Aorta (tissue), 5 donors: ENCODE data around the gene COL4A5. TPM values are rescaled to one million over a fixed set of nuclear protein-coding genes. Genes with fewer than 3 reads are reported as not detected.

Experiments used
- ATAC-seq: fragments of 200-7000 bp; cut with Tn5 transposase; one replicate; pipeline ENCODE4 v1.9.1; 2022; ENCODE audit warnings: moderate library complexity; ENCODE audit not compliant: low FRiP score
- DNase-seq, 2 donors: peaks; one replicate each; pipeline ENCODE4 v3.0.0-alpha.2; 2020
- H3K27ac ChIP-seq, 2 donors: one replicate each; pipeline ENCODE4 v1.5.1; 2013; ENCODE audit warnings: low read length in 2 of 2, mild to moderate bottlenecking in 2 of 2, moderate library complexity in 2 of 2, control low read depth in 1 of 2, inconsistent platforms in 1 of 2, low read depth in 1 of 2
- H3K27me3 ChIP-seq, 2 donors: one replicate each; pipeline ENCODE4 v1.6.1; 2013; ENCODE audit warnings: control low read depth in 1 of 2, low read length in 1 of 2, mild to moderate bottlenecking in 1 of 2, moderate library complexity in 1 of 2; ENCODE audit not compliant: insufficient read depth in 2 of 2, control insufficient read depth in 1 of 2
- H3K36me3 ChIP-seq, 2 donors: one replicate each; pipeline ENCODE4 v1.6.1; 2013; ENCODE audit warnings: control low read depth in 1 of 2, low read length in 1 of 2, mild to moderate bottlenecking in 1 of 2; ENCODE audit not compliant: insufficient read depth in 2 of 2, control insufficient read depth in 1 of 2
- H3K4me1 ChIP-seq, 2 donors: one replicate each; pipeline ENCODE4 v1.6.1; 2013; ENCODE audit warnings: low read length in 2 of 2, control low read depth in 1 of 2, mild to moderate bottlenecking in 1 of 2, moderate library complexity in 1 of 2; ENCODE audit not compliant: insufficient read depth in 2 of 2, control insufficient read depth in 1 of 2
- H3K4me3 ChIP-seq, 2 donors: one replicate each; pipeline ENCODE4 v1.5.1; 2013; ENCODE audit warnings: low read length in 2 of 2, control low read depth in 1 of 2, mild to moderate bottlenecking in 1 of 2
- H3K9me3 ChIP-seq: one replicate; pipeline ENCODE4 v1.6.1; 2013; ENCODE audit warnings: mild to moderate bottlenecking, low read length; ENCODE audit not compliant: control insufficient read depth
- WGBS, 2 donors: extraction: QIAGEN DNeasy Blood & Tissue Kit; methylation state at CpG; one replicate each; pipeline ENCODE4 v1.1.7; 2013; 5-methylcytosine and 5-hydroxymethylcytosine counted together
- intact Hi-C, 2 donors: fragments of 100-400 bp; cut with DNase I; formaldehyde crosslinking; loops; one replicate each; pipeline versions ENCODE4 v1.14.2 to v1.15.0; 2022
- polyA plus RNA-seq, 2 donors: library from polyadenylated mRNA; stranded (reverse); fragments of 200-250 nt; gene quantifications; one replicate each; pipeline ENCODE4 v1.2.3, GENCODE V29; 2013
- total RNA-seq, 2 donors: library from RNA; stranded (reverse); fragmentation: NEBNext Ultra II Directional; extraction: Animal tissue kit (Norgen Biotek cat#: 25700); gene quantifications; one replicate each; pipeline ENCODE4 v1.2.1, GENCODE V29; 2021
- donor health status: healthy with polysubstance abuse.
- donor health status: Bipolar disorder and iron deficiency.
- donor health status: DM: no; HTN: no; CAD: no.
- donor health status: DM: no; HTN: no; CAD: no.
- donor health status: DM: yes; HTN: yes; CAD: no.

Gene COL4A5
- total and polyA plus RNA-seq, 4 donors: 13.8 to 48.0 (median 37.2) TPM

GRCh38 chrX:108415891-108416290 lies 23.7 kb upstream of the COL4A5 start:
- Histone ChIP-seq H3K4me1 (no peaks in the 10 kb centered on the region), H3K9me3 (no peaks in the 10 kb centered on the region), H3K27me3 (no peaks in the 10 kb centered on the region), H3K27ac (no peak overlapping the region), H3K4me3 (no peak overlapping the region), H3K36me3 (no peaks in the 10 kb centered on the region)
- intact Hi-C loops: no loop called here
- ATAC-seq (no peak), DNase-seq (no peak)
- 25 to 31% methylated on average over 2 of the region's 2 CpGs for WGBS, 2 donors

DNA sequence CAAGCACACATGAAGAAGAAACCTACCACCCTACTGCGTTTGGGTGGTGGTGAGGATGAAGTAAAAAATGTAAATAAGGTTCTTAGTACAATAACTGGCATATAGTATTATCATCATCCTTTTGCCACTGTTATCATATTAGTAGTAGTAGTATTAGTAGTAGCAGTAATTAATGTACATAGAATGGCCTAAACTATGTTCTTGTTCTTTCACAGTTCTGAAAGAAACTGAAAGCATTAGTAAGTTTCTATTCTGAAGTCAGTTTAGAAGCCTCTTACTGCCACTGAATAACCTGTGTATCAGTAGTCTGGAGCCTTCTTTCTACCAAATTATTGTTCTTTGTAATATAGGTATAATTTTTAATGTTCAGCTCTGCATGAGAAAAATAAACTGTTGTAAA lies 22.4 kb upstream of the COL4A5 start:
- no peaks in the 10 kb centered on the region for H3K4me1 ChIP-seq
- no peaks in the 10 kb centered on the region for H3K36me3 ChIP-seq
- H3K9me3 ChIP-seq: no peaks in the 10 kb centered on the region
- no peak overlapping the region for H3K4me3 ChIP-seq
- H3K27ac ChIP-seq: no peak overlapping the region
- no peaks in the 10 kb centered on the region for H3K27me3 ChIP-seq
- no peak for DNase-seq
- ATAC-seq: no peak
- WGBS, 2 donors: 33 to 78% methylated on average over 1 of the region's 1 CpG
- intact Hi-C loops: no loop called here

- 53 to 97% methylated on average over 1 of the region's 1 CpG for WGBS, 2 donors
- no peak overlapping the region for H3K27ac ChIP-seq
- no peaks in the 10 kb centered on the region for H3K9me3 ChIP-seq
- H3K4me3 ChIP-seq: no peak overlapping the region
- ATAC-seq: no peak
- intact Hi-C loops: no loop called here
- DNase-seq: no peak
- H3K4me1 ChIP-seq: no peaks in the 10 kb centered on the region
- no peaks in the 10 kb centered on the region for H3K36me3 ChIP-seq
- H3K27me3 ChIP-seq: no peaks in the 10 kb centered on the region
Measured at GRCh38 chrX:108419401-108419800, 20.2 kb upstream of the COL4A5 start.

- no peak overlapping the region for H3K4me3 ChIP-seq
- no peaks in the 10 kb centered on the region for H3K36me3 ChIP-seq
- no peak for DNase-seq
- H3K27ac ChIP-seq: no peak overlapping the region
- H3K27me3 ChIP-seq: no peaks in the 10 kb centered on the region
- no peaks in the 10 kb centered on the region for H3K9me3 ChIP-seq
- intact Hi-C loops: no loop called here
- WGBS, 2 donors: 75 to 98% methylated on average over 1 of the region's 1 CpG
- ATAC-seq: no peak
- H3K4me1 ChIP-seq: no peaks in the 10 kb centered on the region
Measured at GRCh38 chrX:108420481-108420880, 19.2 kb upstream of the COL4A5 start.

- intact Hi-C loops: no loop called here
- DNase-seq (no peak), ATAC-seq (no peak)
- Histone ChIP-seq H3K4me3 (no peak overlapping the region), H3K36me3 (no peaks in the 10 kb centered on the region), H3K4me1 (no peaks in the 10 kb centered on the region), H3K27ac (no peak overlapping the region), H3K27me3 (no peaks in the 10 kb centered on the region), H3K9me3 (no peaks in the 10 kb centered on the region)
- WGBS, 2 donors: 38 to 79% methylated on average over 1 of the region's 1 CpG
Measured at GRCh38 chrX:108426262-108426661, 13.4 kb upstream of the COL4A5 start.

GRCh38 chrX:108435261-108435660 lies 4.4 kb upstream of the COL4A5 start:
- WGBS, 2 donors: 69 to 88% methylated on average over 5 of the region's 5 CpGs
- ATAC-seq (no peak), DNase-seq (no peak)
- H3K27me3 ChIP-seq: no peaks in the 10 kb centered on the region
- H3K9me3 ChIP-seq: no peaks in the 10 kb centered on the region
- no peak overlapping the region for H3K27ac ChIP-seq
- no peaks in the 10 kb centered on the region for H3K4me1 ChIP-seq
- intact Hi-C loops: no loop called here
- no peaks in the 10 kb centered on the region for H3K36me3 ChIP-seq
- no peak overlapping the region for H3K4me3 ChIP-seq

GRCh38 chrX:108437349-108438109 lies 2.1 kb upstream of the COL4A5 start:
- H3K9me3 ChIP-seq: no peaks in the 10 kb centered on the region
- 6 to 18% methylated on average over 20 of the region's 20 CpGs for WGBS, 2 donors
- DNase-seq (no peak), ATAC-seq (no peak)
- no peaks in the 10 kb centered on the region for H3K27me3 ChIP-seq
- no peaks in the 10 kb centered on the region for H3K36me3 ChIP-seq
- peak overlapping the region in 1 of 2 donors; percentile 5 for H3K4me3 ChIP-seq
- intact Hi-C loops: no loop called here
- H3K27ac ChIP-seq: no peak overlapping the region
- no peaks in the 10 kb centered on the region for H3K4me1 ChIP-seq

GRCh38 chrX:108438110-108438623 lies 1.5 kb upstream of the COL4A5 start, which contains the start of gene COL4A6:
TSS of gene COL4A6 (minus strand) at chrX:108438422. CDS start at chrX:108438196, 226 bp downstream.
- no peaks in the 10 kb centered on the region for H3K27me3 ChIP-seq
- DNase-seq: peak in 1 of 2 donors; percentile 40
- 4 to 18% methylated on average over 16 of the region's 16 CpGs for WGBS, 2 donors
- H3K27ac ChIP-seq: no peak within 1 kb of the TSS
- intact Hi-C loops: no loop called here
- peak; percentile 49 for ATAC-seq
- no peaks in the 10 kb centered on the region for H3K4me1 ChIP-seq
- no peaks in the 10 kb centered on the region for H3K9me3 ChIP-seq
- no peaks in the 10 kb centered on the region for H3K36me3 ChIP-seq
- peak within 1 kb of the TSS; percentile 3 to 67 for H3K4me3 ChIP-seq
